ENCODE measurements around the gene UBE2E3.
"Not testable (repeated sequence)": the region's sequence is repeated elsewhere in the genome, so short reads cannot be mapped to it uniquely, and the experiment has no call there.

- TF ChIP-seq CTCF, POLR2A (IDR thresholded peaks at IDR 0.05): not testable (repeated sequence)
These were observed 42.9 kb upstream of the UBE2E3 start for GRCh38 chr2:180937480-180937879.

All from esophagus squamous epithelium (tissue), 4 donors.